OCI-LY3 (cell line): Measurements from ENCODE around the gene GRAMD4.

ENCODE experiments used
- EZH2phosphoT487 ChIP-seq: fragments of 200-600 bp; shearing (Covaris generic); IDR thresholded peaks from 2 replicates; pipeline ENCODE4 v1.6.1; 2018; ENCODE audit warnings: antibody characterized with exemption, mixed run types, low read depth
- TF ChIP-seq, protein P1 (sequence below): fragments of 200-600, 300-600 bp; sonication (generic); IDR thresholded peaks from 2 replicates; pipeline ENCODE4 v1.5.1; 2014; ENCODE audit warnings: antibody characterized with exemption, low read length, low read depth

DNA sequence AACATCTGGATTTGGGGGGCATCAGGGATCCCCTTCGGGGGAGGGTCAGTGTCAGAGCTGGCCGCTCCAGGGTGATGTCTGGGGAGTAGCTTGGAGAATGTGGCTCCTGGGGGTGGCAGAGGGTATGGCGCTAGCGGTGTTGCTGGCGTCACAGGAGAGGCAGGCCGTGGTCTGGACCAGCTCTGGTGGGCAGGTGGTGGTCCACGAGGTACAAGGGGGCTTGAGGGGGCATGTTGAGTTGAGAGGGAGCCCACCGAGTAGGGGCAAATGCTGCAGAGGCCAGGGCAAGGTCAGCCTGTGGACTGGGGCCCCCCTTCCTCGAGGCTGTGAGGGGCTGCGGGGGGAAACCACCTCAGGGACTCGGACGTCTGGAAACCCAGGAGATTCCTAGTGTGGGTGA, 8.6 kb downstream of the GRAMD4 start:
- TF ChIP-seq, protein P1, sequence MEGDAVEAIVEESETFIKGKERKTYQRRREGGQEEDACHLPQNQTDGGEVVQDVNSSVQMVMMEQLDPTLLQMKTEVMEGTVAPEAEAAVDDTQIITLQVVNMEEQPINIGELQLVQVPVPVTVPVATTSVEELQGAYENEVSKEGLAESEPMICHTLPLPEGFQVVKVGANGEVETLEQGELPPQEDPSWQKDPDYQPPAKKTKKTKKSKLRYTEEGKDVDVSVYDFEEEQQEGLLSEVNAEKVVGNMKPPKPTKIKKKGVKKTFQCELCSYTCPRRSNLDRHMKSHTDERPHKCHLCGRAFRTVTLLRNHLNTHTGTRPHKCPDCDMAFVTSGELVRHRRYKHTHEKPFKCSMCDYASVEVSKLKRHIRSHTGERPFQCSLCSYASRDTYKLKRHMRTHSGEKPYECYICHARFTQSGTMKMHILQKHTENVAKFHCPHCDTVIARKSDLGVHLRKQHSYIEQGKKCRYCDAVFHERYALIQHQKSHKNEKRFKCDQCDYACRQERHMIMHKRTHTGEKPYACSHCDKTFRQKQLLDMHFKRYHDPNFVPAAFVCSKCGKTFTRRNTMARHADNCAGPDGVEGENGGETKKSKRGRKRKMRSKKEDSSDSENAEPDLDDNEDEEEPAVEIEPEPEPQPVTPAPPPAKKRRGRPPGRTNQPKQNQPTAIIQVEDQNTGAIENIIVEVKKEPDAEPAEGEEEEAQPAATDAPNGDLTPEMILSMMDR: no peak
- no peak for TF ChIP-seq EZH2phosphoT487
